ENCODE measurements around the gene DAPK3. TPM values are rescaled to one million over a fixed set of nuclear protein-coding genes. Genes with fewer than 3 reads are reported as not detected.

DAPK3 gene
- total RNA-seq, 4 donors from 2014 or later: 54.6 to 89.0 (median 82.3) TPM

GRCh38 chr19:3936506-3937442 is 34.1 kb downstream of the DAPK3 start:
- in situ Hi-C loops (cut with MboI; ENCODE audit: low pct_ligation_motif_present in 1 of 4, low pct_unique_long_range_greater_than_20kb in 1 of 4, low sequenced_read_pairs in 3 of 4) (no loop called here), intact Hi-C loops (cut with DNase I; ENCODE audit: low total_unique reads) (no loop called here)
- DNase-seq: no peak
- Histone ChIP-seq H3K36me3 (no peaks in the 10 kb centered on the region), H3K4me3 (no peak overlapping the region), H3K4me1 (peaks cover 0 to 5% (median 0%) of the 10 kb centered on the region in 4 donors), H3K27me3 (peaks cover 32% of the 10 kb centered on the region), H3K27ac (no peak overlapping the region), H3K9me3 (no peaks in the 10 kb centered on the region)
- 80% methylated on average over 24 of the region's 29 CpGs; no CpG with 5 or more reads in 1 of the 2 donors for WGBS, 2 donors (ENCODE audit: low coverage in 1 of 2)
- TF ChIP-seq POLR2AphosphoS5 (IDR thresholded peaks at IDR 0.05) (no peak), POLR2A (IDR thresholded peaks at IDR 0.05) (no peak), EP300 (IDR thresholded peaks at IDR 0.05; ENCODE audit: low read depth) (no peak), CTCF (IDR thresholded peaks at IDR 0.05) (no peak)

- peaks cover 35% of the 10 kb centered on the region for H3K27me3 ChIP-seq
- H3K4me3 ChIP-seq: no peak within 1 kb of the TSS
- H3K4me1 ChIP-seq: peaks cover 0 to 5% (median 0%) of the 10 kb centered on the region in 4 donors
- TF ChIP-seq POLR2AphosphoS5 (IDR thresholded peaks at IDR 0.05) (no peak), EP300 (IDR thresholded peaks at IDR 0.05; ENCODE audit: low read depth) (no peak), CTCF (IDR thresholded peaks at IDR 0.05) (no peak), POLR2A (IDR thresholded peaks at IDR 0.05) (no peak)
- H3K9me3 ChIP-seq: no peaks in the 10 kb centered on the region
- 10% methylated on average over 49 of the region's 51 CpGs; no CpG with 5 or more reads in 1 of the 2 donors for WGBS, 2 donors (ENCODE audit: low coverage in 1 of 2)
- DNase-seq: no peak
- no peak within 1 kb of the TSS for H3K27ac ChIP-seq
- no peaks in the 10 kb centered on the region for H3K36me3 ChIP-seq
- in situ Hi-C loops (cut with MboI; ENCODE audit: low pct_ligation_motif_present in 1 of 4, low pct_unique_long_range_greater_than_20kb in 1 of 4, low sequenced_read_pairs in 3 of 4) (no loop called here), intact Hi-C loops (cut with DNase I; ENCODE audit: low total_unique reads) (no loop called here)
These were observed 37.7 kb downstream of the DAPK3 start, which contains the start of gene NMRK2 for GRCh38 chr19:3932931-3933810. NMRK2 (plus strand) TSS chr19:3933069; CDS start chr19:3933672, 603 bp downstream.

- Histone ChIP-seq H3K27me3 (peaks cover 35% of the 10 kb centered on the region), H3K36me3 (no peaks in the 10 kb centered on the region), H3K9me3 (no peaks in the 10 kb centered on the region), H3K27ac (no peak overlapping the region), H3K4me3 (no peak overlapping the region), H3K4me1 (peaks cover 0 to 5% (median 0%) of the 10 kb centered on the region in 4 donors)
- TF ChIP-seq EP300 (IDR thresholded peaks at IDR 0.05; ENCODE audit: low read depth): no peak
- TF ChIP-seq POLR2A (IDR thresholded peaks at IDR 0.05): no peak
- TF ChIP-seq CTCF (IDR thresholded peaks at IDR 0.05): no peak
- TF ChIP-seq POLR2AphosphoS5 (IDR thresholded peaks at IDR 0.05): no peak
- intact Hi-C loops (cut with DNase I; ENCODE audit: low total_unique reads) (no loop called here), in situ Hi-C loops (cut with MboI; ENCODE audit: low pct_ligation_motif_present in 1 of 4, low pct_unique_long_range_greater_than_20kb in 1 of 4, low sequenced_read_pairs in 3 of 4) (no loop called here)
- WGBS, 2 donors (ENCODE audit: low coverage in 1 of 2): 61% methylated on average over 8 of the region's 8 CpGs; no CpG with 5 or more reads in 1 of the 2 donors
- DNase-seq: peak; percentile 14
These were observed 39.9 kb downstream of the DAPK3 start for GRCh38 chr19:3931041-3931440.

GRCh38 chr19:3923912-3924311 is 47.0 kb downstream of the DAPK3 start:
- Histone ChIP-seq H3K4me3 (no peak overlapping the region), H3K27ac (no peak overlapping the region), H3K36me3 (no peaks in the 10 kb centered on the region), H3K4me1 (no peaks in the 10 kb centered on the region), H3K27me3 (no peaks in the 10 kb centered on the region), H3K9me3 (no peaks in the 10 kb centered on the region)
- no peak for TF ChIP-seq POLR2A (IDR thresholded peaks at IDR 0.05)
- TF ChIP-seq CTCF (IDR thresholded peaks at IDR 0.05): no peak
- TF ChIP-seq POLR2AphosphoS5 (IDR thresholded peaks at IDR 0.05): no peak
- TF ChIP-seq EP300 (IDR thresholded peaks at IDR 0.05; ENCODE audit: low read depth): no peak
- intact Hi-C loops (cut with DNase I; ENCODE audit: low total_unique reads) (no loop called here), in situ Hi-C loops (cut with MboI; ENCODE audit: low pct_ligation_motif_present in 1 of 4, low pct_unique_long_range_greater_than_20kb in 1 of 4, low sequenced_read_pairs in 3 of 4) (loop anchor here in 1 of 4 donors (25.0 kb wide), 1 partner anchor 662 kb away; no protein-coding TSS in a partner anchor)
- WGBS, 2 donors (ENCODE audit: low coverage in 1 of 2): 77 to 84% methylated on average over 1 of the region's 1 CpG
- no peak for DNase-seq

Data from transverse colon (tissue), 4 donors.